Epithelial cell of proximal tubule (primary cell): Measurements from ENCODE around the gene MARCHF2. TPM values are rescaled to one million over a fixed set of nuclear protein-coding genes. Genes with fewer than 3 reads are reported as not detected.

Experiments used
- DNase-seq: peaks from one replicate; pipeline ENCODE4 v3.0.0-alpha.2; 2011; ENCODE audit warnings: low read depth
- H3K4me3 ChIP-seq: 2 replicates; pipeline ENCODE4 v1.5.1; 2011; ENCODE audit warnings: low read depth, mild to moderate bottlenecking, low read length
- CTCF ChIP-seq: conservative IDR thresholded peaks from 2 replicates; pipeline ENCODE4 v1.5.1; 2012; ENCODE audit warnings: low read depth, mild to moderate bottlenecking, low read length
- total RNA-seq: library from RNA; depleted of rRNA; stranded (reverse); fragments of >200 nt; gene quantifications from 2 replicates; pipeline ENCODE4 v1.2.3, GENCODE V29; 2015

The MARCHF2 gene
- total RNA-seq, 1 donor from 2014 or later = 58.9 TPM

- no peak for TF ChIP-seq CTCF
- DNase-seq = no peak
- no peak overlapping the region for H3K4me3 ChIP-seq
These were observed 45.3 kb downstream of the MARCHF2 start for GRCh38 chr19:8458380-8458779.

DNA sequence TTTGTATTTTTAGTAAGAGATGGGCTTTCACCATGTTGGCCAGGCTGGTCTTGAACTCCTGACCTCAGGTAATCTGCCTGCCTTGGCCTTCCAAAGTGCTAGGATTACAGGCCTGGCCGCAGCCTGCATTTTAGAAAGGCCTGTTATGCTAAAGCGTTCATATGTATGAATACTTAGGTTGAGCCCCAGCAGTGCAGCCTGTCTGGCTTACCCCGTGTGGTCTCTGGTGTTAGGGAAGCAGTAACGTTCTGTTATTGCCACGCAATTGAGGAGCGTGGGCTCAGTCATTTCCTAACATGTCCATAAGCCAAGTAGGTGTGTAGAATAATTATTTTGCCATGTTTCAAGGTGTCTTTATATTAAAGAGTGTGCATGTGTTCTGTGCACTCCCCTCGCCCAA is 46.0 kb downstream of the MARCHF2 start:
- TF ChIP-seq CTCF = no peak
- no peak overlapping the region for H3K4me3 ChIP-seq
- no peak for DNase-seq

GRCh38 chr19:8459520-8460270 is 46.6 kb downstream of the MARCHF2 start:
- TF ChIP-seq CTCF = no peak
- no peak for DNase-seq
- no peak overlapping the region for H3K4me3 ChIP-seq

DNA sequence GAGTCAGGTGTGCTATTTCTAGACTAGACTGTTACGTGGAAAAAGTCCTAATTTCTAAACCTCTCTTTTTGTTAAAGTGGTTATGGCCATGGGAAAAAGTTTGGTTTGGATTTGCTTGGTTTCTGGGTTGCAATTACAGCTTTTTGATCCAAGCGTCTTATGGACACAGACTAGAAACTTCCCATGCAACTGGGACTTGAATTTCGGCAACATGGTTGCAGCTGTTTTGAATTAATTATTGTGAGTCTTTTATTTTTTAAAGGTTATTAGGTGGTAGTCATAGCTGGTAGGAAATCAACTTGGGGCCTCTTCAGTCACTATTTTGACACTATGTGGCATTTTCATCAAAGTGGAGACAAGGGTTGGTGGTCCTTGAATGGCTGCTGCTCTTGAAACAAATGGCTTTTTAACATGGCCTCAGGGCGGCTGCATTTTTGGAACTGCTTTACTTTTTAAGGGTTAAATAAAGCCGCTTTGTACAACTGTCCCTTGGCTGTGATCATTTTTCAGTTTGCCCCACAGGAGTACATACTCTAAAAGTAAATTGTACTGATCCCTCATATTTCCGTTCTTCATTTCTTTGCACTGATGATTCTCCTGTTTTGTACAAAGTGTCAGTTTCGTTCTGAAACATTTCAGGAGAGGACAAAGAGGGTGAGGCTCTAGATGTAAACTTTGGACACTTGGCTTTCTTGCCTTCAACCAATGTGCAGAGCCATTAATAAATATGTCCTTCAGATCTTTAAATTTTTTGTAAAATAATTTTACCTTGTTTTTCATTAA is 47.6 kb downstream of the MARCHF2 start:
- no peak for TF ChIP-seq CTCF
- DNase-seq = no peak
- H3K4me3 ChIP-seq = no peak overlapping the region

DNA sequence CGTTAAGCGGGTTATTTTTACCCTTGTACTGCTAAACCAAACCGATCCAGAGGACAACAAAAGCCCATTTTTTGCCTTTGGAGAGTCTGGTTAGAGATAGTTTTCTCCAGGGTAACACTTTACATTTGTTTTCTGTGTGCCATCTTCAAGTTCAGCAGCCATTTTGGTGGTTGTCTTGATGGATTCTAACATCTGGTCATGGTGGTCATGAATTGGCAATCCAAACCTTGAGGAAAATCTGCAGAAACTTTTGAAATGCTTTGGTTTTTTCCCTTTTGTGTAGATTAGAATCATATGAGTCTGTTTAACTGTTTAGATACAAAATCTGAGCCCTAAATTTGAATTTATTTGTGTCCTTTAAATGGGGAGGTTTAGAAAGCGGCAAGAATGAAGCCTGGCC is 48.3 kb downstream of the MARCHF2 start:
- no peak for DNase-seq
- no peak overlapping the region for H3K4me3 ChIP-seq
- no peak for TF ChIP-seq CTCF

GRCh38 chr19:8461891-8462290 is 48.8 kb downstream of the MARCHF2 start:
- no peak overlapping the region for H3K4me3 ChIP-seq
- DNase-seq = no peak
- TF ChIP-seq CTCF = no peak
